Tongue (tissue), 2 donors: ENCODE results near the gene CCSER2. TPM values are rescaled to one million over a fixed set of nuclear protein-coding genes. Genes with fewer than 3 reads are reported as not detected.

Experiments
- DNase-seq: peaks from one replicate; pipeline ENCODE4 v3.0.0-alpha.2; 2015
- total RNA-seq: library from RNA; depleted of rRNA; stranded (reverse); fragments of >200 nt; gene quantifications from one replicate; pipeline ENCODE4 v1.2.3, GENCODE V29; 2014

CCSER2 gene
- total RNA-seq, 1 donor from 2014 or later: 67.2 TPM

- DNase-seq: no peak
Observed at GRCh38 chr10:84548869-84549268, 220.5 kb downstream of the CCSER2 start.

- no peak for DNase-seq
Observed at GRCh38 chr10:84549368-84550165, 221.2 kb downstream of the CCSER2 start.

GRCh38 chr10:84550756-84551436 lies 222.5 kb downstream of the CCSER2 start:
- no peak for DNase-seq

- no peak for DNase-seq
Observed at GRCh38 chr10:84551437-84552120, 223.2 kb downstream of the CCSER2 start.

GRCh38 chr10:84552478-84552877 lies 224.1 kb downstream of the CCSER2 start:
- DNase-seq: no peak

GRCh38 chr10:84562592-84562991 lies 234.2 kb downstream of the CCSER2 start:
- DNase-seq: no peak

GRCh38 chr10:84563355-84563754 lies 235.0 kb downstream of the CCSER2 start:
- no peak for DNase-seq

GRCh38 chr10:84563868-84564267 lies 235.5 kb downstream of the CCSER2 start:
- DNase-seq: no peak

GRCh38 chr10:84565881-84566582 lies 237.6 kb downstream of the CCSER2 start:
- no peak for DNase-seq

GRCh38 chr10:84567133-84567532 lies 238.7 kb downstream of the CCSER2 start:
- DNase-seq: no peak

Other genes starting within 250 kb of the CCSER2 start
- 204 TPM for gene GHITM, start 189.1 kb upstream of the CCSER2 start, total RNA-seq
- not detected for gene GPR15LG, start 154.8 kb upstream of the CCSER2 start, total RNA-seq
- 1.3 TPM for gene CDHR1, start 134.1 kb upstream of the CCSER2 start, total RNA-seq
- not detected for gene LRIT2, start 103.0 kb upstream of the CCSER2 start, total RNA-seq
- not detected for gene LRIT1, start 87.0 kb upstream of the CCSER2 start, total RNA-seq
- gene RGR, start 83.5 kb upstream of the CCSER2 start, total RNA-seq: 7.8 TPM